PC-3 (cell line): ENCODE measurements around the gene SF3A2. TPM values are rescaled to one million over a fixed set of nuclear protein-coding genes. Genes with fewer than 3 reads are reported as not detected.

ENCODE experiments used
- ATAC-seq: fragments of 200-7000 bp; cut with Tn5 transposase; 2 replicates; pipeline ENCODE4 v1.9.1; 2020; ENCODE audit warnings: mild to moderate bottlenecking, moderate library complexity
- BruUV-seq: library from RNA; stranded (reverse); fragments of 400-500 nt; replicated peaks from 2 replicates; lab custom pipeline; 2021; lab: Mats Ljungman, UMichigan
- CTCF ChIA-PET: fragments of 300-600 bp; sonication (Branson Sonifier 250); formaldehyde crosslinking; loops from one replicate; lab custom pipeline; 2022; ENCODE audit warnings: antibody characterized with exemption; lab: Charles Lee
- POLR2A ChIA-PET: fragments of 300-600 bp; sonication (Branson Sonifier 250); formaldehyde crosslinking; loops from one replicate; lab custom pipeline; 2022; ENCODE audit warnings: antibody characterized with exemption; ENCODE audit not compliant: unreplicated experiment; lab: Charles Lee
- DNase-seq: peaks from one replicate; pipeline ENCODE4 v3.0.0-alpha.2; 2015
- H2AFZ ChIP-seq: fragments of 300-600 bp; sonication (generic); 2 replicates; pipeline ENCODE4 v1.6.0; 2016; ENCODE audit warnings: antibody characterized with exemption, low read length
- H3F3A ChIP-seq: fragments of 300-600 bp; sonication (generic); one replicate; pipeline ENCODE4 v1.6.0; 2017; ENCODE audit warnings: antibody characterized with exemption, low read length, control low read depth, mild to moderate bottlenecking; ENCODE audit not compliant: unreplicated experiment
- H3K27ac ChIP-seq: fragments of 300-600 bp; sonication (generic); 2 replicates; pipeline ENCODE4 v1.5.1; 2016; ENCODE audit warnings: mild to moderate bottlenecking, low read length
- H3K27me3 ChIP-seq: fragments of 300-600 bp; sonication (generic); 2 replicates; pipeline ENCODE4 v1.6.1; 2016; ENCODE audit warnings: low read length, mixed read lengths
- H3K36me3 ChIP-seq: fragments of 300-600 bp; sonication (generic); 2 replicates; pipeline ENCODE4 v1.6.1; 2016; ENCODE audit warnings: low read depth, mixed run types, low read length, mixed read lengths
- H3K4me1 ChIP-seq: fragments of 300-600 bp; sonication (generic); 2 replicates; pipeline ENCODE4 v1.5.1; 2016; ENCODE audit warnings: low read length; ENCODE audit not compliant: insufficient read depth
- H3K4me2 ChIP-seq: fragments of 300-600 bp; sonication (generic); 2 replicates; pipeline ENCODE4 v1.6.0; 2016; ENCODE audit warnings: low read length
- H3K4me3 ChIP-seq: fragments of 300-600 bp; sonication (generic); 2 replicates; pipeline ENCODE4 v1.5.1; 2016; ENCODE audit warnings: mild to moderate bottlenecking, low read length, mixed read lengths
- H3K79me2 ChIP-seq: fragments of 300-600 bp; sonication (generic); 2 replicates; pipeline ENCODE4 v1.6.1; 2017; ENCODE audit warnings: low read length, mixed read lengths
- H3K9ac ChIP-seq: fragments of 300-600 bp; sonication (generic); 2 replicates; pipeline ENCODE4 v1.6.0; 2016; ENCODE audit warnings: mild to moderate bottlenecking, low read length
- H3K9me2 ChIP-seq: fragments of 300-600 bp; sonication (generic); replicated peaks from 2 replicates; pipeline ENCODE4 v1.6.1; 2016; ENCODE audit warnings: mixed run types, low read length, mixed read lengths
- H3K9me3 ChIP-seq: fragments of 300-600 bp; sonication (generic); 2 replicates; pipeline ENCODE4 v1.6.1; 2016; ENCODE audit warnings: low read length, mixed read lengths
- H4K20me1 ChIP-seq: fragments of 300-600 bp; sonication (generic); 2 replicates; pipeline ENCODE4 v1.6.1; 2016; ENCODE audit warnings: low read length, mixed read lengths
- CTCF ChIP-seq: fragments of 300-600 bp; sonication (generic); conservative IDR thresholded peaks from 2 replicates; pipeline ENCODE4 v1.5.1; 2017; ENCODE audit warnings: antibody characterized with exemption, low read depth, mild to moderate bottlenecking, low read length
- EZH2 ChIP-seq: fragments of 300-600 bp; sonication (generic); IDR thresholded peaks from one replicate; pipeline ENCODE4 v1.6.1; 2017; ENCODE audit warnings: antibody characterized with exemption, mild to moderate bottlenecking, low read length; ENCODE audit not compliant: unreplicated experiment
- EZH2phosphoT487 ChIP-seq: fragments of 300-600 bp; sonication (generic); IDR thresholded peaks from 2 replicates; pipeline ENCODE4 v1.6.1; 2018; ENCODE audit warnings: mild to moderate bottlenecking, antibody characterized with exemption, low read length, borderline replicate concordance
- intact Hi-C: fragments of 100-400 bp; cut with micrococcal nuclease; formaldehyde crosslinking; loops from 2 replicates; pipeline ENCODE4 v1.9.0; 2023
- total RNA-seq: library from RNA; depleted of rRNA; stranded (reverse); fragments of >200 nt; gene quantifications from 2 replicates; pipeline ENCODE4 v1.2.3, GENCODE V29; 2014

Gene SF3A2
- total RNA-seq, 1 experiment from 2014 or later = 55.5 TPM

GRCh38 chr19:2252797-2253105 lies 16.1 kb downstream of the SF3A2 start:
- Histone ChIP-seq H3K79me2 (no peaks in the 10 kb centered on the region), H3K9ac (no peak overlapping the region), H3K36me3 (no peaks in the 10 kb centered on the region), H4K20me1 (no peaks in the 10 kb centered on the region), H3K4me3 (no peak overlapping the region), H3K27me3 (no peaks in the 10 kb centered on the region), H2AFZ (no peak overlapping the region), H3K4me1 (no peaks in the 10 kb centered on the region), H3K27ac (no peak overlapping the region), H3K9me3 (no peaks in the 10 kb centered on the region), H3F3A (no peaks in the 10 kb centered on the region), H3K4me2 (no peak overlapping the region), H3K9me2 (no peaks in the 10 kb centered on the region)
- ATAC-seq (no peak), DNase-seq (no peak)
- ChIA-PET POLR2A (no interaction called here), CTCF (no interaction called here)
- no TSS peak for BruUV-seq
- intact Hi-C loops = no loop called here
- TF ChIP-seq EZH2phosphoT487 (no peak), EZH2 (no peak), CTCF (no peak)

GRCh38 chr19:2253106-2254063 lies 16.8 kb downstream of the SF3A2 start:
- no peaks in the 10 kb centered on the region for H3K9me2 ChIP-seq
- intact Hi-C loops = no loop called here
- BruUV-seq = no TSS peak
- no peaks in the 10 kb centered on the region for H3K79me2 ChIP-seq
- H3K4me2 ChIP-seq = no peak overlapping the region
- no peak for DNase-seq
- no peak overlapping the region for H2AFZ ChIP-seq
- ATAC-seq = no peak
- ChIA-PET CTCF (no interaction called here), POLR2A (no interaction called here)
- no peaks in the 10 kb centered on the region for H3K4me1 ChIP-seq
- H4K20me1 ChIP-seq = no peaks in the 10 kb centered on the region
- H3K9ac ChIP-seq = no peak overlapping the region
- no peaks in the 10 kb centered on the region for H3K9me3 ChIP-seq
- H3K4me3 ChIP-seq = no peak overlapping the region
- H3K36me3 ChIP-seq = no peaks in the 10 kb centered on the region
- H3K27me3 ChIP-seq = no peaks in the 10 kb centered on the region
- TF ChIP-seq CTCF (0 out of 2 replicates have a peak, but pooled peaks have one; percentile 25), EZH2phosphoT487 (no peak), EZH2 (no peak)
- H3F3A ChIP-seq = no peaks in the 10 kb centered on the region
- no peak overlapping the region for H3K27ac ChIP-seq

GRCh38 chr19:2254064-2254872 lies 17.6 kb downstream of the SF3A2 start:
- H3K27me3 ChIP-seq = no peaks in the 10 kb centered on the region
- no peaks in the 10 kb centered on the region for H4K20me1 ChIP-seq
- ChIA-PET POLR2A (no interaction called here), CTCF (no interaction called here)
- no peak overlapping the region for H3K4me2 ChIP-seq
- H3K79me2 ChIP-seq = no peaks in the 10 kb centered on the region
- intact Hi-C loops = no loop called here
- DNase-seq = no peak
- H2AFZ ChIP-seq = no peak overlapping the region
- no peaks in the 10 kb centered on the region for H3K9me2 ChIP-seq
- no peaks in the 10 kb centered on the region for H3K9me3 ChIP-seq
- no peak overlapping the region for H3K9ac ChIP-seq
- ATAC-seq = no peak
- BruUV-seq = no TSS peak
- H3K27ac ChIP-seq = no peak overlapping the region
- TF ChIP-seq EZH2 (no peak), CTCF (no peak), EZH2phosphoT487 (no peak)
- no peaks in the 10 kb centered on the region for H3K36me3 ChIP-seq
- H3K4me1 ChIP-seq = no peaks in the 10 kb centered on the region
- no peak overlapping the region for H3K4me3 ChIP-seq
- H3F3A ChIP-seq = no peaks in the 10 kb centered on the region
